Tibial nerve (tissue), 4 donors: ENCODE measurements around the gene RAB11FIP4. TPM values are rescaled to one million over a fixed set of nuclear protein-coding genes. Genes with fewer than 3 reads are reported as not detected.

Experiments used
- DNase-seq, 2 donors: peaks; one replicate each; pipeline ENCODE4 v3.0.0-alpha.2; 2019; ENCODE audit warnings: low spot score in 2 of 2
- H3K27ac ChIP-seq, 4 donors: fragments of 200-600 bp; sonication (generic) in 3 of 4; one replicate each; pipeline ENCODE4 v1.5.1; 2017 to 2019; ENCODE audit warnings: mild to moderate bottlenecking in 1 of 4
- H3K27me3 ChIP-seq, 2 donors: fragments of 200-600 bp; sonication (generic) in 1 of 2; one replicate each; pipeline versions ENCODE4 v1.5.1 to v1.6.0; 2017 to 2019
- H3K36me3 ChIP-seq, 3 donors: fragments of 200-600 bp; sonication (generic); one replicate each; pipeline ENCODE4 v1.5.1; 2018 to 2019
- H3K4me1 ChIP-seq, 4 donors: fragments of 200-600 bp; sonication (generic) in 3 of 4; one replicate each; pipeline ENCODE4 v1.5.1; 2017 to 2019
- H3K4me3 ChIP-seq, 4 donors: fragments of 200-600 bp; sonication (generic) in 3 of 4; one replicate each; pipeline ENCODE4 v1.5.1; 2017 to 2019; ENCODE audit warnings: mild to moderate bottlenecking in 1 of 4, moderate library complexity in 1 of 4
- H3K9me3 ChIP-seq, 4 donors: fragments of 200-600 bp; sonication (generic) in 3 of 4; one replicate each; pipeline ENCODE4 v1.5.1; 2017 to 2019
- EP300 ChIP-seq, 2 donors: sonication (generic); formaldehyde crosslinking; IDR thresholded peaks; one replicate each; pipeline ENCODE4 v1.6.1; 2017; ENCODE audit warnings: antibody characterized with exemption in 2 of 2, mild to moderate bottlenecking in 1 of 2
- POLR2A ChIP-seq, 2 donors: fragments of 450-650 bp; IDR thresholded peaks; one replicate each; pipeline ENCODE4 v1.6.1; 2017; ENCODE audit warnings: antibody characterized with exemption in 2 of 2, mild to moderate bottlenecking in 2 of 2, moderate library complexity in 2 of 2
- WGBS, 2 donors: methylation state at CpG; one replicate each; pipeline ENCODE4 v1.1.5; 2018; 5-methylcytosine and 5-hydroxymethylcytosine counted together
- small RNA-seq: library from RNA; depleted of rRNA; stranded (forward); fragments of <200 nt; gene quantifications from one replicate; pipeline ENCODE3, GENCODE V24; 2016
- total RNA-seq, 4 donors: library from RNA; depleted of rRNA; stranded (reverse); fragments of >200 nt; gene quantifications; one replicate each; pipeline ENCODE4 v1.1.0, GENCODE V29; 2016
- TF ChIP-seq, protein P1 (sequence below), 5 experiments: fragments of 200-600 bp in 3 of 5; fragments of 450-650 bp in 2 of 5; sonication (generic) in 3 of 5; IDR thresholded peaks; one replicate each; pipeline ENCODE4 v1.5.1; 2016 to 2019; ENCODE audit warnings: antibody characterized with exemption in 5 of 5, mild to moderate bottlenecking in 3 of 5, moderate library complexity in 2 of 5

The RAB11FIP4 gene
- total RNA-seq, 4 donors from 2014 or later, result 2.7 to 6.9 (median 4.1) TPM

DNA sequence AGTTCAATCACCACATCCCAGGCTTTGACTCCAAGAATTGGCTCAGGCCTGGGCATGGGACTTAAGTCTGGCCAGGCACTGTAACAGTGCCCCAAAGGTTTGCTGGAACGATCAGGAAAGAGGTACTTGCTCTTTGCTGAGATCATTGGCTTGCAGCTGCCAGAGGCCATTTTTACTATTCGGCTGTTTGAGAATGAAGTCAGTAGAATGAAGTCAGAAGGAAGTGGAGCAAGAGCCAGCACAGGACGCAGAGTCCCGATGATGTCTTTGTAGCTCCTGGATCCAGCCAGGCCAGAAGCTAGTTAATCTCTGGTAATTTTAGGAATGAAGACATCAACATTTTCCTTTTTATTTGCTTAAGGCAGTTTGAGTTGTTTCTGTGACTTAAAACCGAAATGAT lies 195.5 kb downstream of the RAB11FIP4 start:
- Histone ChIP-seq H3K27ac (no peak overlapping the region), H3K4me1 (peaks cover 0 to 17% (median 4%) of the 10 kb centered on the region in 4 donors), H3K9me3 (no peaks in the 10 kb centered on the region), H3K27me3 (no peaks in the 10 kb centered on the region), H3K4me3 (no peak overlapping the region), H3K36me3 (peaks cover 0 to 6% (median 0%) of the 10 kb centered on the region in 3 donors)
- no peak for DNase-seq
- TF ChIP-seq POLR2A (IDR thresholded peaks at IDR 0.05) (no peak), EP300 (IDR thresholded peaks at IDR 0.05) (no peak)
- TF ChIP-seq, protein P1, sequence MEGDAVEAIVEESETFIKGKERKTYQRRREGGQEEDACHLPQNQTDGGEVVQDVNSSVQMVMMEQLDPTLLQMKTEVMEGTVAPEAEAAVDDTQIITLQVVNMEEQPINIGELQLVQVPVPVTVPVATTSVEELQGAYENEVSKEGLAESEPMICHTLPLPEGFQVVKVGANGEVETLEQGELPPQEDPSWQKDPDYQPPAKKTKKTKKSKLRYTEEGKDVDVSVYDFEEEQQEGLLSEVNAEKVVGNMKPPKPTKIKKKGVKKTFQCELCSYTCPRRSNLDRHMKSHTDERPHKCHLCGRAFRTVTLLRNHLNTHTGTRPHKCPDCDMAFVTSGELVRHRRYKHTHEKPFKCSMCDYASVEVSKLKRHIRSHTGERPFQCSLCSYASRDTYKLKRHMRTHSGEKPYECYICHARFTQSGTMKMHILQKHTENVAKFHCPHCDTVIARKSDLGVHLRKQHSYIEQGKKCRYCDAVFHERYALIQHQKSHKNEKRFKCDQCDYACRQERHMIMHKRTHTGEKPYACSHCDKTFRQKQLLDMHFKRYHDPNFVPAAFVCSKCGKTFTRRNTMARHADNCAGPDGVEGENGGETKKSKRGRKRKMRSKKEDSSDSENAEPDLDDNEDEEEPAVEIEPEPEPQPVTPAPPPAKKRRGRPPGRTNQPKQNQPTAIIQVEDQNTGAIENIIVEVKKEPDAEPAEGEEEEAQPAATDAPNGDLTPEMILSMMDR (IDR thresholded peaks at IDR 0.05), result no peak
- 44 to 54% methylated on average over 5 of the region's 5 CpGs for WGBS, 2 donors

DNA sequence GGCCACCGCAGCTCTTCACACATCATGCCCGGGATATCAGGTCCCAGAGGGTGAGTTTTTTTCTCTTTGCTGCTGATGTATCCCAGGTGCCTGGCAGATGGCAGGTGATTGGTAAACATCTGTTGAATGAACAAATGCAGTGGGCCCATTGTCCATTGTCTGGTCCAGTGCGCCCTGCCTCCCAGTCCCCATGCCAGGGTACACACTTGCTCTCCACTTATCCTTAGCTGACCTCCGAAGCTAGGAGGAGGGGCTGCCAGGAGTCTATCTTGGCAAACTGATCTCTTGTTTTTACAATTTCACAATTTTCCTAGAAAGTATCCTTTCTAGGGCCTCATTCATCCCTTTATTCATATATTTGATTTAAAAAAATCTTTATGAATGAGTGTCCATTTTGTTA lies 196.0 kb downstream of the RAB11FIP4 start:
- 63 to 70% methylated on average over 4 of the region's 4 CpGs for WGBS, 2 donors
- H3K4me1 ChIP-seq, result peaks cover 0 to 11% (median under 1%) of the 10 kb centered on the region in 4 donors
- H3K36me3 ChIP-seq, result peaks cover 0 to 6% (median 0%) of the 10 kb centered on the region in 3 donors
- H3K4me3 ChIP-seq, result no peak overlapping the region
- DNase-seq, result no peak
- no peak for TF ChIP-seq POLR2A (IDR thresholded peaks at IDR 0.05)
- TF ChIP-seq EP300 (IDR thresholded peaks at IDR 0.05), result no peak
- TF ChIP-seq, protein P1 (IDR thresholded peaks at IDR 0.05), result no peak
- no peaks in the 10 kb centered on the region for H3K9me3 ChIP-seq
- no peaks in the 10 kb centered on the region for H3K27me3 ChIP-seq
- no peak overlapping the region for H3K27ac ChIP-seq

Small RNAs within 50 kb of the gene (small RNA-seq; reads per million reads assigned to genes)
- gene MIR193A (5.5 reads per million, percentile 85 among the genes with 10 or more reads in this experiment), gene MIR4725 (not detected), gene RN7SL45P (not detected), gene RN7SL79P (not detected), gene RNU6ATAC7P (not detected)

Other genes starting within 250 kb of the RAB11FIP4 start
- gene OMG, start 94.4 kb upstream of the RAB11FIP4 start, total RNA-seq, result not detected
- gene EVI2B, start 77.6 kb upstream of the RAB11FIP4 start, total RNA-seq, result 1 to 10 TPM; 5.7 to 9.9 (median 9.3) TPM
- 1 to 10 TPM; 2.9 to 5.5 (median 4.2) TPM for gene EVI2A, start 70.1 kb upstream of the RAB11FIP4 start, total RNA-seq